ENCODE data around the gene TRAPPC12. TPM values are rescaled to one million over a fixed set of nuclear protein-coding genes. Genes with fewer than 3 reads are reported as not detected.

TRAPPC12 gene
- total RNA-seq, 1 experiment from 2014 or later = 72.8 TPM

GRCh38 chr2:3334392-3335345, 44.8 kb upstream of the TRAPPC12 start:
- Mint-ChIP-seq H3K9me3 (peaks cover 16% of the 10 kb centered on the region), H3K4me1 (no peaks in the 10 kb centered on the region), H3K36me3 (peaks cover 46% of the 10 kb centered on the region), H3K4me3 (no peak overlapping the region), H3K27me3 (ENCODE audit: low read depth) (no peaks in the 10 kb centered on the region), H3K27ac (no peak overlapping the region)
- DNase-seq (ENCODE audit: low spot score) = no peak
- TF ChIP-seq SOX15 (CRISPR knock-in tag; IDR thresholded peaks at IDR 0.05) (no peak), ZNF138 (CRISPR knock-in tag; conservative IDR thresholded peaks at IDR 0.05) (no peak)
- POLR2A ChIA-PET = no interaction called here
- CTCF ChIA-PET = interaction anchor here (0.6 kb wide), 1 partner anchor 45 kb away, joined by 3 read pairs; the partner anchor contains the start of gene TRAPPC12
- ATAC-seq = no peak

GRCh38 chr2:3336844-3337243, 42.6 kb upstream of the TRAPPC12 start:
- H3K36me3 Mint-ChIP-seq = peaks cover 37% of the 10 kb centered on the region
- CTCF ChIA-PET = no interaction called here
- no peak overlapping the region for H3K4me3 Mint-ChIP-seq
- no peak for DNase-seq (ENCODE audit: low spot score)
- no peak for ATAC-seq
- H3K4me1 Mint-ChIP-seq = no peaks in the 10 kb centered on the region
- H3K27ac Mint-ChIP-seq = no peak overlapping the region
- H3K9me3 Mint-ChIP-seq = peaks cover 8% of the 10 kb centered on the region
- no peak for TF ChIP-seq MXD4 (CRISPR knock-in tag; IDR thresholded peaks at IDR 0.05; ENCODE audit: borderline replicate concordance)
- TF ChIP-seq MAX (CRISPR knock-in tag; IDR thresholded peaks at IDR 0.05) = no peak
- no peak for TF ChIP-seq AR (CRISPR knock-in tag; IDR thresholded peaks at IDR 0.05)
- no peak for TF ChIP-seq ERG (CRISPR knock-in tag; IDR thresholded peaks at IDR 0.05)
- TF ChIP-seq ZBTB43 (CRISPR knock-in tag; IDR thresholded peaks at IDR 0.05) = no peak
- TF ChIP-seq FOXJ3 (CRISPR knock-in tag; IDR thresholded peaks at IDR 0.05; ENCODE audit: borderline replicate concordance) = no peak
- TF ChIP-seq TEAD4 (CRISPR knock-in tag; IDR thresholded peaks at IDR 0.05) = no peak
- TF ChIP-seq SOX15 (CRISPR knock-in tag; IDR thresholded peaks at IDR 0.05) = no peak
- no peak for TF ChIP-seq ATF1 (CRISPR knock-in tag; IDR thresholded peaks at IDR 0.05)
- no peak for TF ChIP-seq ZMAT4 (CRISPR knock-in tag; IDR thresholded peaks at IDR 0.05)
- TF ChIP-seq USF1 (CRISPR knock-in tag; IDR thresholded peaks at IDR 0.05) = no peak
- TF ChIP-seq ESRRA (CRISPR knock-in tag; IDR thresholded peaks at IDR 0.05; ENCODE audit: borderline replicate concordance) = no peak
- no peaks in the 10 kb centered on the region for H3K27me3 Mint-ChIP-seq (ENCODE audit: low read depth)
- POLR2A ChIA-PET = no interaction called here

- no peaks in the 10 kb centered on the region for H3K27me3 Mint-ChIP-seq (ENCODE audit: low read depth)
- ATAC-seq = no peak
- peaks cover 23% of the 10 kb centered on the region for H3K36me3 Mint-ChIP-seq
- POLR2A ChIA-PET = no interaction called here
- no peak for DNase-seq (ENCODE audit: low spot score)
- CTCF ChIA-PET = no interaction called here
- H3K27ac Mint-ChIP-seq = no peak overlapping the region
- no peaks in the 10 kb centered on the region for H3K4me1 Mint-ChIP-seq
- H3K4me3 Mint-ChIP-seq = no peak overlapping the region
- peaks cover 8% of the 10 kb centered on the region for H3K9me3 Mint-ChIP-seq
- TF ChIP-seq ZBTB43 (CRISPR knock-in tag; IDR thresholded peaks at IDR 0.05) (no peak), ESRRA (CRISPR knock-in tag; IDR thresholded peaks at IDR 0.05; ENCODE audit: borderline replicate concordance) (no peak), USF1 (CRISPR knock-in tag; IDR thresholded peaks at IDR 0.05) (no peak), CREB1 (CRISPR knock-in tag; IDR thresholded peaks at IDR 0.05) (no peak), AR (CRISPR knock-in tag; IDR thresholded peaks at IDR 0.05) (no peak), TP53 (CRISPR knock-in tag; IDR thresholded peaks at IDR 0.05) (no peak)
Observed at GRCh38 chr2:3338340-3338739, 41.2 kb upstream of the TRAPPC12 start.
